ENCODE measurements around the gene NUP50.

NUP50 gene

DNA sequence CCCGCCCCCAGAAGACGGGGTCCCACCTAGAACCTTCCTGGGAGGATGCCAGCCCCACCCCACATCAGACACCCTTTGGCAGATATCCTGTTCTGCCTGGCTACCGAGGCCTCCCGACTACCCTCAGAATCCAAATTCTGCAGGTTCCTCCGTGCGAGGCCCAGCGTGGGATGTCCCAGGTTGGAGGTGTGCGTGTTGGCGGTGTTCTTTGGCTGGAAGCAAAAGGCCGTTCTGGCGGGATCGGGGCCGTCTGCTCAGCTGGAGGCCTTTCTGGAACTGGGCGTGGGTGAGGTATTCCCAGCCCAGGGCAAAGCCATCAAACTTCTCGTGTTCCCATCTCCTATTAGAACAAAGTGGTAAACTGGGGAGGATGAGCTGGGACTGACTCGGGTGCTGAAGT lies 32.6 kb downstream of the NUP50 start:
- DNase-seq (ENCODE audit: low spot score) = no peak
- Histone ChIP-seq H3K36me3 (ENCODE audit: low read depth) (peaks cover 27% of the 10 kb centered on the region), H3K27me3 (ENCODE audit: insufficient read depth, poor library complexity, severe bottlenecking) (no peaks in the 10 kb centered on the region), H3K27ac (ENCODE audit: poor library complexity, severe bottlenecking) (no peak overlapping the region), H3K4me3 (ENCODE audit: severe bottlenecking) (no peak overlapping the region), H3K4me1 (ENCODE audit: insufficient read depth, poor library complexity, severe bottlenecking) (no peaks in the 10 kb centered on the region), H3K9me3 (ENCODE audit: severe bottlenecking) (no peaks in the 10 kb centered on the region)
- TF ChIP-seq, protein P1, sequence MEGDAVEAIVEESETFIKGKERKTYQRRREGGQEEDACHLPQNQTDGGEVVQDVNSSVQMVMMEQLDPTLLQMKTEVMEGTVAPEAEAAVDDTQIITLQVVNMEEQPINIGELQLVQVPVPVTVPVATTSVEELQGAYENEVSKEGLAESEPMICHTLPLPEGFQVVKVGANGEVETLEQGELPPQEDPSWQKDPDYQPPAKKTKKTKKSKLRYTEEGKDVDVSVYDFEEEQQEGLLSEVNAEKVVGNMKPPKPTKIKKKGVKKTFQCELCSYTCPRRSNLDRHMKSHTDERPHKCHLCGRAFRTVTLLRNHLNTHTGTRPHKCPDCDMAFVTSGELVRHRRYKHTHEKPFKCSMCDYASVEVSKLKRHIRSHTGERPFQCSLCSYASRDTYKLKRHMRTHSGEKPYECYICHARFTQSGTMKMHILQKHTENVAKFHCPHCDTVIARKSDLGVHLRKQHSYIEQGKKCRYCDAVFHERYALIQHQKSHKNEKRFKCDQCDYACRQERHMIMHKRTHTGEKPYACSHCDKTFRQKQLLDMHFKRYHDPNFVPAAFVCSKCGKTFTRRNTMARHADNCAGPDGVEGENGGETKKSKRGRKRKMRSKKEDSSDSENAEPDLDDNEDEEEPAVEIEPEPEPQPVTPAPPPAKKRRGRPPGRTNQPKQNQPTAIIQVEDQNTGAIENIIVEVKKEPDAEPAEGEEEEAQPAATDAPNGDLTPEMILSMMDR (IDR thresholded peaks at IDR 0.05; ENCODE audit: poor library complexity, severe bottlenecking) = no peak
- ATAC-seq (ENCODE audit: low read depth) = no peak

DNA sequence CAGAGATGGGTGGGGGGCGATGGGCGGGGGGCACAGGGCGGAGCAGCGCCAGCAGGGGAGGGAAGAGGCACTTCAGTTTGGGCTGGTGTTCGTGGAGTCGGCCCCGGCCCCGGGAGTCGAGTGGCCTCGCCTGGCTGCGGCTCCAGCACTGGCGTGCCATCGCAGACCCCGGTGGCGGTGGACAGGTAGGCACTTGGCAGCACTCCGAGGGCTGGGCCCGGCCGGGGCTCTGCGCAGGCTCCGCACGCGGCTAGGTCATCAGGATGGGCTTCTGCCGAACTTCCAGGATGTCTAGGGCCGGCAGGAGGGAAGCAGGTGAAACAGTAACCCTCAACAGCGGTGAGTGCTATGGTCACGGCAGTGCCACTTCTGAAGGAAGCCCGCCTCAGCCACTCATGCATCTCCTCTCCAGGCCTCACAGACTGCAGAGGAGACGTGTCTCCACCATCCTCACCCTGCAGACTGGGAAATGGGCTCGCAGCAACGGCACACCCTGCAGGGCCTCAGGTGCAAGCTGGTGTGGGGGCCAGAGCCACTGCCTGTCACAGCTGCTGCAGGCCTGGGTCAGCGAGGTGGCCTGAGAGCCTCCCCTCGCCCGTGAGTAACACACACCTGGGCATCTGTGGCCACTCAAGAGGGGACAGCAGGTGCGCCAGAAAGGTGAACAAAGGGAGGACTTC lies 33.3 kb downstream of the NUP50 start:
- Histone ChIP-seq H3K36me3 (ENCODE audit: low read depth) (peaks cover 34% of the 10 kb centered on the region), H3K4me3 (ENCODE audit: severe bottlenecking) (no peak overlapping the region), H3K27ac (ENCODE audit: poor library complexity, severe bottlenecking) (no peak overlapping the region), H3K27me3 (ENCODE audit: insufficient read depth, poor library complexity, severe bottlenecking) (no peaks in the 10 kb centered on the region), H3K4me1 (ENCODE audit: insufficient read depth, poor library complexity, severe bottlenecking) (no peaks in the 10 kb centered on the region), H3K9me3 (ENCODE audit: severe bottlenecking) (no peaks in the 10 kb centered on the region)
- TF ChIP-seq, protein P1 (IDR thresholded peaks at IDR 0.05; ENCODE audit: poor library complexity, severe bottlenecking) = no peak
- DNase-seq (ENCODE audit: low spot score) (no peak), ATAC-seq (ENCODE audit: low read depth) (no peak)

DNA sequence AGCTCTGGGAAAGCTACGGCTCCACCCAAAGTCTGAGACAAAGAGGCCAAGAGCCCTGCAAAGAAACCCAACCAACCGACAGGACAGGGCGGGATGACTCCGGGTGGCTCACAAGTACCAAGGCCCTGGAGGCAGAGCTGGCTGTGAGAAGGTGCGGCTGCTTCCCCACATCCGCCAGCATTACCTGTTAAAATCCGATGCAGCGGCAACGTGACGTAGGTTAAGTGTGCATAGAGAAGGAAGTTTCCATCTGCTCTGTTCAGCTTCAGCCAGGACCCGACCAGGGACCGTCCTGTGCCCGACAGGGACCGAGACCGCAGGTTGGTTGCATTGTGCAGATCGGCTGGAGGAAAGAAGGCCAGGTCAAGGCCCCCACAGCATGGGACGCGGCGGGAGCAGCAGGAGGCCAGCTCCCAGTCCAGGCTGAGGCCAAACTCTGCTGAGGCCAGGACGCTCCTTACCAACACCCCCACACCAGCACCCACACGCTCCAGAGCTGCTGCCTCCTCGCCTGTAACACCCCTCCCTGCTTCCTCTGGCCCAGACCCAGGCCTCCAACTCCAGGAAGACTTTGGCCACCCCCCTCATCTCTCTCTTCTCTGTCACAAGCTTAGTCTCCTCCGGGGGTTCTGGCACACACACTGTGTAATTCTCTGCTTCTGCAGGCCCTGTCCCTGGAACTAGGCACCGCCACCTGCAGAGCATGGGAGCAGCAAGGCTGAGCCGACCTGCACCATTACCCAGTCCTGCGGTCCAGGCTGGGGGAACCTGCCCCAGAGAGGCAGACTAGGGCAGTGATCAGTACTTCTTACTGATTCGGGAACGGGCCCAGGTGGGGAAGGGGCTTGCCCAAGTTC lies 34.1 kb downstream of the NUP50 start:
- Histone ChIP-seq H3K27ac (ENCODE audit: poor library complexity, severe bottlenecking) (no peak overlapping the region), H3K27me3 (ENCODE audit: insufficient read depth, poor library complexity, severe bottlenecking) (no peaks in the 10 kb centered on the region), H3K9me3 (ENCODE audit: severe bottlenecking) (no peaks in the 10 kb centered on the region), H3K36me3 (ENCODE audit: low read depth) (peaks cover 34% of the 10 kb centered on the region), H3K4me3 (ENCODE audit: severe bottlenecking) (no peak overlapping the region), H3K4me1 (ENCODE audit: insufficient read depth, poor library complexity, severe bottlenecking) (no peaks in the 10 kb centered on the region)
- no peak for DNase-seq (ENCODE audit: low spot score)
- no peak for ATAC-seq (ENCODE audit: low read depth)
- TF ChIP-seq, protein P1 (IDR thresholded peaks at IDR 0.05; ENCODE audit: poor library complexity, severe bottlenecking) = no peak

DNA sequence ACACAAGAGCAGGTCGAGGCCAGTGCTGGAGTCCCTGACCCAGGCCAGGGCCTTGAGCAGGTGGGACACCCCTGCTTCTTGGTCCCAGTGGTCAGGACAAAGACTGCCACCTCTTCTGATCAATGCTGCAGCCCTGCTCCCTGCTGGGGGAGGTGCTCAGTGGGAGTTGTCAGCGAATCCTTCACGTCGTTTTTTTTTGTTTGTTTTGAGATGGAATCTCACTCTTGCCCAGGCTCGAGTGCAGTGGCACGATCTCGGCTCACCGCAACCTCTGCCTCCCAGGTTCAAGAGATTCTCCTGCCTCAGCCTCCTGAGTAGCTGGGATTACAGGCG lies 34.7 kb downstream of the NUP50 start:
- Histone ChIP-seq H3K36me3 (ENCODE audit: low read depth) (peaks cover 34% of the 10 kb centered on the region), H3K27ac (ENCODE audit: poor library complexity, severe bottlenecking) (no peak overlapping the region), H3K4me1 (ENCODE audit: insufficient read depth, poor library complexity, severe bottlenecking) (no peaks in the 10 kb centered on the region), H3K27me3 (ENCODE audit: insufficient read depth, poor library complexity, severe bottlenecking) (no peaks in the 10 kb centered on the region), H3K4me3 (ENCODE audit: severe bottlenecking) (no peak overlapping the region), H3K9me3 (ENCODE audit: severe bottlenecking) (no peaks in the 10 kb centered on the region)
- DNase-seq (ENCODE audit: low spot score) (no peak), ATAC-seq (ENCODE audit: low read depth) (no peak)
- TF ChIP-seq, protein P1 (IDR thresholded peaks at IDR 0.05; ENCODE audit: poor library complexity, severe bottlenecking) = no peak

DNA sequence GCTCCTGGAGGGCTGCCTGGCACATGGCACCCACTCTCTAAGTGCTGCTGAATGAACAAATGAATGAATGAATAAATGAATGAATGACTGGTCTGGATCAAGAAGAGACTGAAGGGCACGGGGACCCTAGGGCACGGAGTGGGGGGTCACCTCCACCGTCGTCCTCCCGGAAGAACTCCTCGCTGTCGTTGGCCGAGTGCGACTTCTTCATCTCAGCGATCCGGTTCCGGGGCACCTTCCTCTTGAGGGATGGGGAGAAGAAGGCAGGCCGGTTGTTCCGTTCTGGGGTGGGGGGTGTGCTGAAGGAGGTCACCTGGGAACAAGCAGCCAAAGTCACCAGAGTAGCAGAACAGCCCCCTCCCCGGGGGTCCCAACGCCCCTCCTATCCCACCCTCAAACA lies 36.0 kb downstream of the NUP50 start:
- Histone ChIP-seq H3K36me3 (ENCODE audit: low read depth) (peaks cover 36% of the 10 kb centered on the region), H3K27me3 (ENCODE audit: insufficient read depth, poor library complexity, severe bottlenecking) (no peaks in the 10 kb centered on the region), H3K4me1 (ENCODE audit: insufficient read depth, poor library complexity, severe bottlenecking) (no peaks in the 10 kb centered on the region), H3K27ac (ENCODE audit: poor library complexity, severe bottlenecking) (no peak overlapping the region), H3K9me3 (ENCODE audit: severe bottlenecking) (no peaks in the 10 kb centered on the region), H3K4me3 (ENCODE audit: severe bottlenecking) (no peak overlapping the region)
- ATAC-seq (ENCODE audit: low read depth) (no peak), DNase-seq (ENCODE audit: low spot score) (no peak)
- TF ChIP-seq, protein P1 (IDR thresholded peaks at IDR 0.05; ENCODE audit: poor library complexity, severe bottlenecking) = no peak
